Keratinocyte (primary cell): ENCODE results near the gene ATP2B1. TPM values are rescaled to one million over a fixed set of nuclear protein-coding genes. Genes with fewer than 3 reads are reported as not detected.

ENCODE experiments used
- DNase-seq: peaks from one replicate; pipeline ENCODE4 v3.0.0-alpha.2; 2011; ENCODE audit warnings: low read depth, missing footprints, low spot score
- FAIRE-seq: peaks from 2 replicates; lab custom pipeline; 2011; peaks lifted over from hg19 to GRCh38; lab: Jason Lieb, UNC
- H2AFZ ChIP-seq: 2 replicates; pipeline ENCODE4 v1.6.0; 2012; ENCODE audit warnings: low read length, control low read depth, inconsistent platforms; ENCODE audit not compliant: control insufficient read depth
- H3K27ac ChIP-seq: 2 replicates; pipeline ENCODE4 v1.5.1; 2011; ENCODE audit warnings: low read length; ENCODE audit not compliant: control insufficient read depth, insufficient read depth
- H3K27me3 ChIP-seq: 3 replicates; pipeline ENCODE4 v1.6.0; 2011; ENCODE audit warnings: low read length; ENCODE audit not compliant: control insufficient read depth, insufficient read depth; ENCODE audit errors: extremely low read depth
- H3K36me3 ChIP-seq, 2 experiments: 2 replicates in 1 of 2; 3 replicates in 1 of 2; pipeline ENCODE4 v1.5.1; 2011; ENCODE audit warnings: low read length in 2 of 2, mild to moderate bottlenecking in 1 of 2; ENCODE audit not compliant: control insufficient read depth in 2 of 2, insufficient read depth in 2 of 2; ENCODE audit errors: extremely low read depth in 1 of 2
- H3K4me1 ChIP-seq: 3 replicates; pipeline ENCODE4 v1.5.1; 2011; ENCODE audit warnings: low read length; ENCODE audit not compliant: control insufficient read depth, insufficient read depth; ENCODE audit errors: extremely low read depth
- H3K4me2 ChIP-seq: 3 replicates; pipeline ENCODE4 v1.6.0; 2011; ENCODE audit warnings: low read depth, low read length; ENCODE audit not compliant: control insufficient read depth, insufficient read depth; ENCODE audit errors: extremely low read depth
- H3K4me3 ChIP-seq, 3 experiments: fragments of 200-600 bp in 1 of 3; sonication (generic) in 1 of 3; 2 replicates in 2 of 3; 3 replicates in 1 of 3; pipeline ENCODE4 v1.5.1; 2011 to 2016; ENCODE audit warnings: low read length in 3 of 3, mild to moderate bottlenecking in 3 of 3, control low read depth in 2 of 3, inconsistent platforms in 1 of 3, low read depth in 1 of 3, mixed read lengths in 1 of 3, mixed run types in 1 of 3, moderate library complexity in 1 of 3; ENCODE audit not compliant: control insufficient read depth in 2 of 3, insufficient read depth in 2 of 3; ENCODE audit errors: extremely low read depth in 1 of 3
- H3K79me2 ChIP-seq: 2 replicates; pipeline ENCODE4 v1.6.0; 2012; ENCODE audit warnings: low read length; ENCODE audit not compliant: control insufficient read depth, insufficient read depth
- H3K9ac ChIP-seq: 3 replicates; pipeline ENCODE4 v1.6.0; 2011; ENCODE audit warnings: low read length; ENCODE audit not compliant: control insufficient read depth, insufficient read depth; ENCODE audit errors: extremely low read depth
- H3K9me1 ChIP-seq: 3 replicates; pipeline ENCODE4 v1.6.0; 2011; ENCODE audit warnings: low read length; ENCODE audit not compliant: control insufficient read depth, insufficient read depth; ENCODE audit errors: extremely low read depth
- H3K9me3 ChIP-seq: 2 replicates; pipeline ENCODE4 v1.5.1; 2012; ENCODE audit warnings: low read depth, low read length; ENCODE audit not compliant: control insufficient read depth
- H4K20me1 ChIP-seq: 3 replicates; pipeline ENCODE4 v1.6.0; 2011; ENCODE audit warnings: low read length; ENCODE audit not compliant: control insufficient read depth, insufficient read depth; ENCODE audit errors: extremely low read depth
- EZH2 ChIP-seq: IDR thresholded peaks from one replicate; pipeline ENCODE4 v1.6.1; 2012; ENCODE audit warnings: inconsistent platforms, mild to moderate bottlenecking, low read length, moderate library complexity
- dilution Hi-C: fragments of 300-500 bp; cut with MboI; formaldehyde crosslinking; loops from one replicate; pipeline ENCODE4 v1.7.0; 2020; ENCODE audit warnings: low sequenced_read_pairs; ENCODE audit not compliant: extremely low pct_ligation_motif_present
- polyA plus RNA-seq, 5 experiments: library from polyadenylated mRNA; depleted of rRNA in 3 of 5; stranded (reverse) in 3 of 5; stranded (forward) in 1 of 5; unstranded in 1 of 5; fragments of >200 nt; gene quantifications; 1 replicate in 1 of 5; 2 replicates in 3 of 5; 3 replicates in 1 of 5; pipeline versions ENCODE4 v1.2.1 to v1.2.3, GENCODE V29; 2011 to 2012; ENCODE audit warnings: missing spikeins in 2 of 5, low read depth in 1 of 5, low replicate concordance in 1 of 5
- TF ChIP-seq, protein P1 (sequence below), 3 experiments: IDR thresholded peaks in 1 of 3; conservative IDR thresholded peaks in 1 of 3; optimal IDR thresholded peaks in 1 of 3; 2 replicates in 2 of 3; 3 replicates in 1 of 3; pipeline versions ENCODE3 to v1.5.1; 2011; ENCODE audit warnings: low read length in 3 of 3, mild to moderate bottlenecking in 3 of 3, moderate library complexity in 2 of 3, control low read depth in 1 of 3, inconsistent platforms in 1 of 3; ENCODE audit not compliant: insufficient read depth in 2 of 3; ENCODE audit errors: extremely low read depth in 1 of 3

ATP2B1 gene
- polyA plus RNA-seq, 1 donor (not counting 4 experiments of a cell fraction or from before 2014, with no cell fraction given): 24.6 TPM

- Histone ChIP-seq H3K79me2 (peaks cover 79% of the 10 kb centered on the region), H4K20me1 (peaks cover 2% of the 10 kb centered on the region), H3K9me3 (no peaks in the 10 kb centered on the region), H3K4me1 (no peaks in the 10 kb centered on the region), H3K27ac (no peak overlapping the region), H3K27me3 (no peaks in the 10 kb centered on the region), H2AFZ (no peak overlapping the region), H3K4me2 (no peak overlapping the region), H3K4me3 (no peak overlapping the region), H3K36me3 (no peaks in the 10 kb centered on the region), H3K9ac (no peak overlapping the region), H3K9me1 (no peaks in the 10 kb centered on the region)
- FAIRE-seq (peak; percentile 67), DNase-seq (no peak)
- dilution Hi-C loops: no loop called here
- TF ChIP-seq, protein P1, sequence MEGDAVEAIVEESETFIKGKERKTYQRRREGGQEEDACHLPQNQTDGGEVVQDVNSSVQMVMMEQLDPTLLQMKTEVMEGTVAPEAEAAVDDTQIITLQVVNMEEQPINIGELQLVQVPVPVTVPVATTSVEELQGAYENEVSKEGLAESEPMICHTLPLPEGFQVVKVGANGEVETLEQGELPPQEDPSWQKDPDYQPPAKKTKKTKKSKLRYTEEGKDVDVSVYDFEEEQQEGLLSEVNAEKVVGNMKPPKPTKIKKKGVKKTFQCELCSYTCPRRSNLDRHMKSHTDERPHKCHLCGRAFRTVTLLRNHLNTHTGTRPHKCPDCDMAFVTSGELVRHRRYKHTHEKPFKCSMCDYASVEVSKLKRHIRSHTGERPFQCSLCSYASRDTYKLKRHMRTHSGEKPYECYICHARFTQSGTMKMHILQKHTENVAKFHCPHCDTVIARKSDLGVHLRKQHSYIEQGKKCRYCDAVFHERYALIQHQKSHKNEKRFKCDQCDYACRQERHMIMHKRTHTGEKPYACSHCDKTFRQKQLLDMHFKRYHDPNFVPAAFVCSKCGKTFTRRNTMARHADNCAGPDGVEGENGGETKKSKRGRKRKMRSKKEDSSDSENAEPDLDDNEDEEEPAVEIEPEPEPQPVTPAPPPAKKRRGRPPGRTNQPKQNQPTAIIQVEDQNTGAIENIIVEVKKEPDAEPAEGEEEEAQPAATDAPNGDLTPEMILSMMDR (optimal IDR thresholded peaks at IDR 0.05 in 1 of 3, IDR thresholded peaks at IDR 0.05 in 1 of 3, conservative IDR thresholded peaks at IDR 0.05 in 1 of 3; ENCODE audit: extremely low read depth in 1 of 3, insufficient read depth in 2 of 3, low read length in 3 of 3): no peak
- no peak for TF ChIP-seq EZH2
These were observed 30.4 kb downstream of the ATP2B1 start for GRCh38 chr12:89678225-89678624.

DNA sequence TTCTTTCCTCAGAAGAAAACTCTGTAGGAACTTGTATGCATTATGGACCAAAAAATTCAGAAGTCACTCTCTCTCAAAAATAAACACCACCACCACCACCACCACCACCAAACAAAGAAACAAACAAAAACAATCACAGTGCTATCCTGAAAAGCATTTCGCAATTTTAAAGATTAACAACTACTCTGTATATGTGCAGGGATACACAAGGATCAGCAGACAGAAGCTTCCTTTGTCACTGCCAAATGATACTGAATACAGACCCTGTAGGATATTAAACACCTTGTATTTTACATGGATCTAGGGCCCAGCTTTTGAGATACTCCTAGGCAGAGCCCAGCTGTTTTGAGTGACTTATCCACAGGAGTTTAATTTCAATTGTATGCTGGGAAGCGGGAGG lies 31.7 kb downstream of the ATP2B1 start:
- H3K4me3 ChIP-seq: no peak overlapping the region
- H3K36me3 ChIP-seq: no peaks in the 10 kb centered on the region
- TF ChIP-seq, protein P1 (optimal IDR thresholded peaks at IDR 0.05 in 1 of 3, IDR thresholded peaks at IDR 0.05 in 1 of 3, conservative IDR thresholded peaks at IDR 0.05 in 1 of 3; ENCODE audit: extremely low read depth in 1 of 3, insufficient read depth in 2 of 3, low read length in 3 of 3): no peak
- TF ChIP-seq EZH2: no peak
- peaks cover 75% of the 10 kb centered on the region for H3K79me2 ChIP-seq
- no peaks in the 10 kb centered on the region for H3K4me1 ChIP-seq
- dilution Hi-C loops: no loop called here
- H3K9ac ChIP-seq: no peak overlapping the region
- H3K9me1 ChIP-seq: no peaks in the 10 kb centered on the region
- H4K20me1 ChIP-seq: peaks cover 2% of the 10 kb centered on the region
- no peaks in the 10 kb centered on the region for H3K27me3 ChIP-seq
- H3K4me2 ChIP-seq: no peak overlapping the region
- no peak for DNase-seq
- no peak overlapping the region for H3K27ac ChIP-seq
- H3K9me3 ChIP-seq: no peaks in the 10 kb centered on the region
- FAIRE-seq: no peak
- H2AFZ ChIP-seq: no peak overlapping the region
